COR-L47 (cell line): Measurements from ENCODE around the gene GRAPL.
"Not testable (repeated sequence)": the region's sequence is repeated elsewhere in the genome, so short reads cannot be mapped to it uniquely, and the experiment has no call there.

Source experiments
- DNase-seq: peaks from one replicate; lab custom pipeline; 2025; lab: John Stamatoyannopoulos, UW

Gene GRAPL

GRCh38 chr17:19136605-19137004 is 9.2 kb downstream of the GRAPL start:
- not testable (repeated sequence) for DNase-seq

- DNase-seq: not testable (repeated sequence)
These were observed 10.6 kb downstream of the GRAPL start for GRCh38 chr17:19137959-19138358.

- not testable (repeated sequence) for DNase-seq
These were observed 14.2 kb downstream of the GRAPL start for GRCh38 chr17:19141366-19142155.

GRCh38 chr17:19142419-19142818 is 15.0 kb downstream of the GRAPL start:
- DNase-seq: not testable (repeated sequence)

GRCh38 chr17:19143097-19143777 is 15.8 kb downstream of the GRAPL start:
- not testable (repeated sequence) for DNase-seq

GRCh38 chr17:19144373-19144772 is 17.0 kb downstream of the GRAPL start:
- DNase-seq: not testable (repeated sequence)

DNA sequence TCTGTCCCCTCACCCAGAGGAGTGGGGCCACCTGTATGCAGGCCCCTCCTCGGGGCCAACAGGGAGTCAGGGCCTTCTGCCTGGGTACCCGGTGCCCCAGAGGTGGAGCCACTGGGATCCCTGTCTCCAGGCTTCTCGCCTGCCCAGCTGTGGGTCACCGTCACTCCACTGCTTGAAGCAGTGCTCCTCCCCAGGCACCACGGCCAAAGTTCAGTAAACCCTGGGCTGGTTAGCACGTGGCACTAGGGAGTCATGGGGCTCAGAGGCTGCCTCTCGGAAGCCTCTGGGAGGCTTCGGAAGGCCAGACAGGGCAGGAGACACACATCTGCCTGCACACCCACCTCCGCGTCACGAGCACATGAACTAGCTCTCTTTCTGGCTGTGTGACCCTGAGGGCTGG is 18.1 kb downstream of the GRAPL start:
- DNase-seq: not testable (repeated sequence)

- not testable (repeated sequence) for DNase-seq
These were observed 23.6 kb downstream of the GRAPL start for GRCh38 chr17:19150678-19151615.

GRCh38 chr17:19157628-19158027 is 30.2 kb downstream of the GRAPL start:
- DNase-seq: not testable (repeated sequence)

GRCh38 chr17:19158478-19158877 is 31.1 kb downstream of the GRAPL start:
- DNase-seq: not testable (repeated sequence)

- DNase-seq: not testable (repeated sequence)
These were observed 31.5 kb downstream of the GRAPL start for GRCh38 chr17:19158938-19159337.

GRCh38 chr17:19161308-19162107 is 34.1 kb downstream of the GRAPL start:
- not testable (repeated sequence) for DNase-seq

DNA sequence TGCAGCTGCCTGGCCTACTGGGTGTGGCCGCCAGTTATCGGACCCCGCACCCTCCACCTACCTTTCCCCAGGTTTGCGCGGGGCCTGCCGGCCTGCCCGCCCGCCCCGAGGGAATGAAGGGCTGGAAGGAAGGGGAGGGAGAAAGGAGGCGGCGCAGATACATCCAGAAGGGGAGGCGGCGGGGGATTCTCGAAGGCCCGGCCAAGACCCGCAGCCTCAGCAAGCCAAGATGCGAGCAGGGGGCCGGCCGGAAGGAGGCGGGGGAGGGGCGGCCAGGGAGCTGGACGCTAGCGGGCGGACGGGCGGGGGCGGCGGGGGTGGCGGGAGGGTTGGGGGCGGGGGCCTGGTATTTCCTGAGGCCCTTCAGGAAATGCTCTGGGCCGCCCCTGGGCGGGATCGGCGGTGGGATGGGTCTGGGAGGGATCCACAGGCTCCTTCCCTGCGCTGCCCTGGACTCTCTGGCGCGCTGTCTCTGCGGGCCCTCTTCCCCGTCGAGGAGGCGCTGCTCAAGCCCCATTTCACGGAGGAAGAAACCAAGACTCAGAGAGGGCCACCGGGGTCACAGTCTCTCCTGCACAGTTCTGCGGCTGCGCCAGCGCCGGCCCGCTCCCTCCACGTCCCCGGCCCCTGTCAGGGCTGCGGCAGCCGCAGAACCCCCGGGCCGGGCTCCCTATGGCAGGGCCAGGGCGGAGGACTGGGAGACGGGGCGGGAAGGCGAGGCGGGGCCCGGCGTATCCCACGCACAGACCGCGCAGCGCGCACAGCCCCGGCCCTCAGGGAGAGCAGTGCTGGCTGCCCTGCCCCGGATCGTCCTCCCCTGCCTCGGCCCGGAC is 35.2 kb downstream of the GRAPL start:
- not testable (repeated sequence) for DNase-seq

DNA sequence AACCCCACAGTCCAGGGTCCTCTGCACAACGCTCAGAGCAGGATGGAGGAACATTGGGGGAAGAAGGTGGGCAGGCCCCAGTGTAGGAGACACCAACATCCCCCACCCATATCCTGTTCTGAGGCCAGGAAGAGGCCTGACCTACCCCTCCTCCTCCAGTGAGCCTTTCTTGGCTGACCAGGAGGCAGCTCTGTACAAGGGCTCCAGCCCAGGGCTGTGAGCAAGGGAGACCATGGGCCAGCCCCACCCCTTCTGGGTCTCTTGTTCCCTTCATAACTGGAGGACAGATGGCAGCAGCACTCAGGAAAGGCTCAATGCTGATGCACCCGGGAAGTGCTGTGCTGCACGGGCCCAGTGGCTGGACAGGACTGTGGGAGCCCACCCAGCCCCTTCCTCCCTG is 47.0 kb downstream of the GRAPL start:
- DNase-seq: not testable (repeated sequence)

DNA sequence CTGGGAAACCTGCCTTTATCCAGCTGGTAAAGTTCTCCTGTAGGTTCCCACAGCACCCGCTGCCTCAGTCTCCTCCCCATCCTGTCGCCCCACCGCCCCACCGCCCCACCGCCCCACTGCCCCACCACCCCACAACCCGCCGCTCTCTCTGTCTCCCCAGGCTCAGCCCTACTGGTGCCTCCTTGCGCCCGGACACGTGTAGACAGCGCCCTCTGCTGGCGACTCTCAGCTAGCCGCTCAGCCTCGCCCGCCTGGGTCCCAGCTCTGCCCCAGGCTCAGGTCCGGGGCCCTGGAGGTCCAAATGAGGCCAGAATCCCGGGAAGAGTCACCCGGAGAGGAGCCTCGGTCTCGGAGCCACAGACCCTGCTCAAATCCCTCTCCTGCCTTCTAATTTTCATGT is 48.0 kb downstream of the GRAPL start:
- not testable (repeated sequence) for DNase-seq

GRCh38 chr17:19181040-19181875 is 53.9 kb downstream of the GRAPL start:
- DNase-seq: not testable (repeated sequence)

DNA sequence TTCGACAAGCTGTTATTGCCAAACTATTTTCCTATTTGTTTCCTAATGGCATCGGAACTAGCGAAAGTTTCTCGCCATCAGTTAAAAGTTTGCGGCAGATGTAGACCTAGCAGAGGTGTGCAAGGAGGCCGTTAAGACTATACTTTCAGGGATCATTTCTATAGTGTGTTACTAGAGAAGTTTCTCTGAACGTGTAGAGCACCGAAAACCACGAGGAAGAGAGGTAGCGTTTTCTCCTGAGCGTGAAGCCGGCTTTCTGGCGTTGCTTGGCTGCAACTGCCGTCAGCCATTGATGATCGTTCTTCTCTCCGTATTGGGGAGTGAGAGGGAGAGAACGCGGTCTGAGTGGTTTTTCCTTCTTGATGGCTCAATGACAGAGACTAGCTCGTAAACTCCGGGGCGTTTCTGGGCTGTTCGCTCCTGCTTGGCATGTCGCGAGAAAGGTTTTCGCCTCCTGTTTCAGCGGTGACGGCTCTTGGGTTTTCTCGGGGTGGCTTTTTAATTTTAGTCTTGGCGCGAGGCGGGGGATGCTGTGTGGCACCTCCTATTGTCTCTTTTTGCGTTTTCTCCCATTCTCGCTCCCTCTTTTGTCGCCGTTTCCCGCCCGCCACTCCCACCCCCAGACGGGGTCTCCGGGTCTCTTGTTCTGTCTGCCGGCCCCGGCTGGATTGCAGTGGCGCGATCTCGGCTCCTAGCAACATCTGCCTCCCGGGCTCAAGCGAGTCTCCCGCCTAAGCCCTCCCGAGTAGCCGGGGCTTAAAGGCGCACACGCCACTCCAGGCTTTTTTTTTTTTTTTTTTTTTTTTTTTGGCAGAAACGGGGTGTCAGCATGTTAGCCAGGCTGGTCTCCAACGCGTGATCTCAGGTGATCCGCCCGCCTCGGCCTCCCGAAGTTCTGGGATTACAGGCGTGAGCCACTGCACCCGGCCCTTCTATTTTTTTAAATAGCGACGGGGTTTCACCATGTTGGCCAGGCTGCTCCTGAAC is 60.8 kb downstream of the GRAPL start:
- DNase-seq: not testable (repeated sequence)
